Neural progenitor cell (in vitro differentiated cells): Measurements from ENCODE around the gene CARS2. TPM values are rescaled to one million over a fixed set of nuclear protein-coding genes. Genes with fewer than 3 reads are reported as not detected.
A peak's percentile ranks its signal among the peaks of the same experiment; 100 is the strongest.

ENCODE experiments used
- DNase-seq: peaks from one replicate; pipeline ENCODE4 v3.0.0-alpha.2; 2016; ENCODE audit warnings: low spot score
- H2AFZ ChIP-seq: fragments of 200-600 bp; sonication (generic); replicated peaks from 2 replicates; pipeline ENCODE4 v1.6.1; 2016; ENCODE audit warnings: antibody characterized with exemption
- H3F3A ChIP-seq: fragments of 200-600 bp; sonication (generic); 2 replicates; pipeline ENCODE4 v1.6.1; 2016; ENCODE audit warnings: antibody characterized with exemption, low read depth
- H3K27ac ChIP-seq: fragments of 200-600 bp; sonication (generic); 2 replicates; pipeline ENCODE4 v1.5.1; 2016; ENCODE audit warnings: mild to moderate bottlenecking
- H3K27me3 ChIP-seq: fragments of 200-600 bp; sonication (generic); 2 replicates; pipeline ENCODE4 v1.6.1; 2016; ENCODE audit warnings: mild to moderate bottlenecking, moderate library complexity
- H3K36me3 ChIP-seq: fragments of 200-600 bp; sonication (generic); 2 replicates; pipeline ENCODE4 v1.5.1; 2016
- H3K4me1 ChIP-seq: fragments of 200-600 bp; sonication (generic); 2 replicates; pipeline ENCODE4 v1.6.1; 2016; ENCODE audit warnings: mixed run types
- H3K4me2 ChIP-seq: fragments of 200-600 bp; sonication (generic); 2 replicates; pipeline ENCODE4 v1.6.1; 2016
- H3K4me3 ChIP-seq: fragments of 200-600 bp; sonication (generic); 2 replicates; pipeline ENCODE4 v1.5.1; 2016
- H3K79me2 ChIP-seq: fragments of 200-600 bp; sonication (generic); 2 replicates; pipeline ENCODE4 v1.6.1; 2016; ENCODE audit warnings: low read depth
- H3K9ac ChIP-seq: fragments of 200-600 bp; sonication (generic); 2 replicates; pipeline ENCODE4 v1.6.1; 2016
- H3K9me3 ChIP-seq: fragments of 200-600 bp; sonication (generic); 2 replicates; pipeline ENCODE4 v1.5.1; 2016; ENCODE audit warnings: low read depth
- H4K20me1 ChIP-seq: fragments of 200-600 bp; sonication (generic); 2 replicates; pipeline ENCODE4 v1.6.1; 2016; ENCODE audit warnings: low read depth
- H3K27ac Mint-ChIP-seq: 3 replicates; pipeline ENCODE4 v1.8.0; 2021; ENCODE audit warnings: mixed read lengths
- H3K27me3 Mint-ChIP-seq: 2 replicates; pipeline ENCODE4 v1.8.0; 2022; ENCODE audit warnings: low read depth, mild to moderate bottlenecking, inconsistent platforms, moderate library complexity, mixed read lengths; ENCODE audit not compliant: insufficient read depth
- H3K36me3 Mint-ChIP-seq: 3 replicates; pipeline ENCODE4 v1.8.0; 2021; ENCODE audit warnings: mixed read lengths
- H3K4me1 Mint-ChIP-seq: 3 replicates; pipeline ENCODE4 v1.8.0; 2021; ENCODE audit warnings: mixed read lengths
- H3K4me3 Mint-ChIP-seq: 3 replicates; pipeline ENCODE4 v1.8.0; 2021; ENCODE audit warnings: mild to moderate bottlenecking, moderate library complexity, mixed read lengths
- H3K9me3 Mint-ChIP-seq: 3 replicates; pipeline ENCODE4 v1.8.0; 2020; ENCODE audit warnings: mixed read lengths
- CTCF ChIP-seq: fragments of 200-600 bp; sonication (generic); IDR thresholded peaks from 2 replicates; pipeline ENCODE4 v1.5.1; 2017; ENCODE audit warnings: antibody characterized with exemption, mild to moderate bottlenecking
- EZH2 ChIP-seq: fragments of 200-600 bp; sonication (generic); IDR thresholded peaks from 2 replicates; pipeline ENCODE4 v1.6.1; 2017; ENCODE audit warnings: antibody characterized with exemption, mild to moderate bottlenecking, moderate library complexity
- EZH2phosphoT487 ChIP-seq: fragments of 200-600 bp; sonication (generic); IDR thresholded peaks from 2 replicates; pipeline ENCODE4 v1.6.1; 2017; ENCODE audit warnings: antibody characterized with exemption
- total RNA-seq: library from RNA; depleted of rRNA; stranded (reverse); fragments of >200 nt; gene quantifications from 2 replicates; pipeline ENCODE4 v1.2.3, GENCODE V29; 2015; ENCODE audit warnings: low replicate concordance

CARS2 gene
- total RNA-seq, 1 donor from 2014 or later: 50.0 TPM

GRCh38 chr13:110643768-110644421, 62.0 kb downstream of the CARS2 start:
- Histone ChIP-seq H3F3A (peaks cover 5% of the 10 kb centered on the region), H3K4me1 (peaks cover 18% of the 10 kb centered on the region), H3K79me2 (no peaks in the 10 kb centered on the region), H4K20me1 (peaks cover 5% of the 10 kb centered on the region), H3K4me2 (no peak overlapping the region), H2AFZ (no peak overlapping the region), H3K27me3 (no peaks in the 10 kb centered on the region), H3K9me3 (no peaks in the 10 kb centered on the region), H3K9ac (no peak overlapping the region), H3K4me3 (no peak overlapping the region), H3K27ac (no peak overlapping the region), H3K36me3 (no peaks in the 10 kb centered on the region)
- no peak for DNase-seq
- H3K4me3 Mint-ChIP-seq: no peak overlapping the region
- TF ChIP-seq EZH2 (no peak), CTCF (no peak)
- peaks cover 17% of the 10 kb centered on the region for H3K4me1 Mint-ChIP-seq
- H3K27me3 Mint-ChIP-seq: peaks cover 6% of the 10 kb centered on the region
- H3K27ac Mint-ChIP-seq: no peak overlapping the region
- H3K36me3 Mint-ChIP-seq: peaks cover 23% of the 10 kb centered on the region
- no peaks in the 10 kb centered on the region for H3K9me3 Mint-ChIP-seq

- no peak overlapping the region for H3K4me3 ChIP-seq
- no peaks in the 10 kb centered on the region for H3K36me3 ChIP-seq
- H3K4me3 Mint-ChIP-seq: no peak overlapping the region
- H3K79me2 ChIP-seq: no peaks in the 10 kb centered on the region
- H3K27ac Mint-ChIP-seq: no peak overlapping the region
- no peak overlapping the region for H2AFZ ChIP-seq
- H3K4me1 Mint-ChIP-seq: peaks cover 13% of the 10 kb centered on the region
- no peaks in the 10 kb centered on the region for H3K9me3 ChIP-seq
- no peak overlapping the region for H3K27ac ChIP-seq
- no peak for DNase-seq
- H3K36me3 Mint-ChIP-seq: peaks cover 29% of the 10 kb centered on the region
- H3K27me3 ChIP-seq: no peaks in the 10 kb centered on the region
- peaks cover 13% of the 10 kb centered on the region for H3K4me1 ChIP-seq
- no peaks in the 10 kb centered on the region for H3K9me3 Mint-ChIP-seq
- no peaks in the 10 kb centered on the region for H3F3A ChIP-seq
- no peak for TF ChIP-seq EZH2
- no peak for TF ChIP-seq CTCF
- no peak for TF ChIP-seq EZH2phosphoT487
- peaks cover 5% of the 10 kb centered on the region for H4K20me1 ChIP-seq
- H3K9ac ChIP-seq: no peak overlapping the region
- peaks cover 6% of the 10 kb centered on the region for H3K27me3 Mint-ChIP-seq
- no peak overlapping the region for H3K4me2 ChIP-seq
Observed at GRCh38 chr13:110643324-110643723, 62.6 kb downstream of the CARS2 start.

- Histone ChIP-seq H3K36me3 (no peaks in the 10 kb centered on the region), H2AFZ (no peak overlapping the region), H4K20me1 (peaks cover 5% of the 10 kb centered on the region), H3K79me2 (no peaks in the 10 kb centered on the region), H3K27ac (no peak overlapping the region), H3K9me3 (no peaks in the 10 kb centered on the region), H3F3A (no peaks in the 10 kb centered on the region), H3K4me1 (peaks cover 13% of the 10 kb centered on the region), H3K4me2 (no peak overlapping the region), H3K27me3 (no peaks in the 10 kb centered on the region), H3K9ac (no peak overlapping the region), H3K4me3 (no peak overlapping the region)
- no peak for DNase-seq
- Mint-ChIP-seq H3K27ac (peak overlapping the region; percentile 46), H3K9me3 (no peaks in the 10 kb centered on the region), H3K4me3 (no peak overlapping the region), H3K4me1 (peaks cover 9% of the 10 kb centered on the region), H3K36me3 (peaks cover 24% of the 10 kb centered on the region), H3K27me3 (peaks cover 6% of the 10 kb centered on the region)
- TF ChIP-seq CTCF (no peak), EZH2phosphoT487 (no peak), EZH2 (no peak)
Observed at GRCh38 chr13:110642291-110642981, 63.5 kb downstream of the CARS2 start.
